ENCODE measurements around the gene SMTNL2. TPM values are rescaled to one million over a fixed set of nuclear protein-coding genes. Genes with fewer than 3 reads are reported as not detected.
A peak's percentile ranks its signal among the peaks of the same experiment; 100 is the strongest.
"Not testable (repeated sequence)": the region's sequence is repeated elsewhere in the genome, so short reads cannot be mapped to it uniquely, and the experiment has no call there.

The SMTNL2 gene
- total RNA-seq, 1 donor from 2014 or later = 40.4 TPM

DNA sequence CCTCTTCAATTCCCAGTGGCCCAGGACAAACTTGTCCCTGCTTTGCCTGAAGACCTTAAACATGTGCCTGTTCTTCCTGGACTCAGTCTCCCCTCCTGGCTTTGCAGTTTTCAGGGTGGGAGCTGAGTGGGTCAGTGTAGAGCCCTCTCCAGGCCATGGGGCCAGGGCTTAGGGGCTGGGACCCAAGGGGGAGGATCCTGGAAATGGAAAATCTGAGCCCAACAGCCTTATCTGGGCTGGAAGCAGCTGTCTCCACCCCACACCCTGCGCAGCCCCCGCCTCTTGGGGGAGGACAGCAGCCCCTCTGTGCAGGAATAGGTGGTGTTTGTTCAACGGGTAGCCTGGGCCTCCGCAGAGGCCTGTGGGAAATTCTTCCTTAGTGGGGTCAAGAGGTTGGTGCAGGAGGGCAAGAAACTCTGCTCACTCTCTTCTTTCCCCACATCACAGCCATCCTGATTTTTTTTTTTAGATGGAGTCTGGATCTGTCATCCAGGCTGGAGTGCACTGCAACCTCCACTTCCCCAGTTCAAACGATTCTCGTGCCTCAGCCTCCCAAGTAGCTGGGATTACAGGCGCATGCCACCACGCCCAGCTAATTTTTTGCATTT, 6.8 kb upstream of the SMTNL2 start:
- intact Hi-C loops (cut with DNase I) = no loop called here
- no peak for DNase-seq
- no peak for ATAC-seq (ENCODE audit: poor library complexity)

GRCh38 chr17:4578349-4578748, 6.0 kb upstream of the SMTNL2 start:
- ATAC-seq (ENCODE audit: poor library complexity); intact Hi-C loops (cut with DNase I); DNase-seq: not testable (repeated sequence)

GRCh38 chr17:4579678-4580077, 4.7 kb upstream of the SMTNL2 start:
- no peak for ATAC-seq (ENCODE audit: poor library complexity)
- intact Hi-C loops (cut with DNase I) = no loop called here
- no peak for DNase-seq

GRCh38 chr17:4580291-4580690, 4.0 kb upstream of the SMTNL2 start:
- intact Hi-C loops (cut with DNase I) = no loop called here
- DNase-seq (no peak), ATAC-seq (ENCODE audit: poor library complexity) (no peak)

DNA sequence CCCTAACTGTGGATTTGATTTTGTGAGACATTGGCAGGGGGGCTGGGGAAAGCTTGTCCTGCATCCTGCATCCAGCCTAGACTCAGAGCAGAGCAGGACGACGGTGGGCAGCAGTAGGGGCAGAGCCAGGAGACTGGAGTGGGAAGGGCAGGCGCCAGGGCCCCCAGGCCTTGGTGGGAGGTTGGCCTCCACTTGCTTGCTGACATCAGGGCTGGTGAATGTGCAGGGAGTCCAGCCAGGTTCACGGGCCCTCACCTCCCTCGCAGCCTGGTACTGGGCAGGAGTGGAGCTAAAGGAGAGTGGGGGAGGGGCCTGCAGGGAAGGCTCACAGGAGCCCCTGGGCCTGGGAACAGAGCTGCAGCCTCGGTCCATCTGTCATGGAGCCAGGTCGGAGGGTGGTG, 2.2 kb upstream of the SMTNL2 start:
- intact Hi-C loops (cut with DNase I) = no loop called here
- DNase-seq (no peak), ATAC-seq (ENCODE audit: poor library complexity) (no peak)

DNA sequence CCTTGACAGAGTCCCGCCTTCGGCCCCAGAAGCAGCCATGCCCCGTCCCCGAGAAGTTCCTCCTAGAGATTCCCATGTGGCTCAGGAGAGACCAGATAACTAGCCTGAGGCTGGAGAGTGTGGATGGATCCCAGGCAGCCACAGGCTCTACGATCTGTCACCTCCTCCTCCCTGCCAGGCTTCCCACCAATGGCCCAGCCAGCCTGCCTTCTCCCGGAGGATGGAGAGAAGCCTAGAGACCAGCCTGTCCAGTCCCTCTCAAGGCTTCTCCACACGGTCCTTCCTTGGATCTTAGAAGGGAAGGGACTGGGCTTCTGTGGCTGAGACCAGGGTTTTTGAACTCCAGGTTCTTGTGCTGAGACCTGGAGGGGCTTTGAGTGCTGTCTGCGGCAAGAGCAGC, 1.6 kb upstream of the SMTNL2 start:
- no peak for DNase-seq
- intact Hi-C loops (cut with DNase I) = no loop called here
- no peak for ATAC-seq (ENCODE audit: poor library complexity)

- intact Hi-C loops (cut with DNase I) = no loop called here
- ATAC-seq (ENCODE audit: poor library complexity) (no peak), DNase-seq (no peak)
Observed at GRCh38 chr17:4583206-4583605, 1.1 kb upstream of the SMTNL2 start.

DNA sequence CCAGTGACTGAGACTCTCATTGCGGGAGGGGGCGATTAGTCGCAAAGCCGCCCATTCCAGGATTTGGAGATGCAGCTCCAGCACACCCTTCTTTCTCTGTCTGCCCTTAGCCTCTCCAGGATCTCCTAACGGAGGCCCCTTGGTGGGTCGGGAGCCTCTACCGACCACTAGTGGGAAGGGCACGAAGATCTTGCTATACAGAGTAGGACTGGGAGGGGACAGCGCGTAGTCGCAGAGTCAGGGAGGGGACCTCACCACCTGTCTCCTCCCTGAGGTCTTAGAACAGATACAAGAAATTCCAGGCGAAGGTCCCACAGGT, 588 bp upstream of the SMTNL2 start:
- peak; percentile 71 for ATAC-seq (ENCODE audit: poor library complexity)
- intact Hi-C loops (cut with DNase I) = no loop called here
- DNase-seq = no peak

DNA sequence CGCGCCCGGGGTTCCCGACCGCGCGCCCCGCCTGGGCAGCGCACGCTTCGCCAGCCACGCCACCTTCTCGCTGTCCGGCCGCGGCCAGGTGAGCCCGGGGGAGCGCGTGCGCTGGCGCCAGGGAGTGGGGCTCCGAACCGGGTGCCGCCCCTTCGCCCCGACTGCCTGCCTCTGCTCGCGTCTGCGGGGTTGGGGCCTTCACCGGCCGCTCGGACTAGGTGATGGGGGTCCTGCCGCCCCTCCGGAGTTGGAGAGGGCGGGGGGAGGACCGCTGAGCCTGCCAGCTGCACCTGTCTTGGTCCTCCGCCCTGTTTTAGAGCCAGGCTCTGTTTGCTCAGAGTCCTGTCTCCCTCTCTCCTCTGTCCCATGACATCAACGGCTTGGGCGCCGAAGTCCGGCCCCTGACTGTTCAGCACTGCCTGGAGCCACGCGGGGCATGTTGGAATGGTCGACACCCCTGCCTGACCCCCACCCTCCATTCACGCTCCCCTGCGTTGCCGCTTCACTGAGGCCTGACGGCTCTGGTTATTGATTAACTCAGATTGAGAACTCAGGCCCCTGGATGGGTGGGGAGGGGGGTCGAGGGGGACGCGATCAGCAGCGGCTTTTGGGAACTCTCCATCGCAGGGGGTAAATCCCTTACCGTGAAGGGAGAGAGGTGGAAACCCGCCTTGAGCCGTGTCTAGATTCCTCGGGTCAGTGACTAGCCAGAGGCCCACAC, 748 bp downstream of the SMTNL2 start:
- ATAC-seq (ENCODE audit: poor library complexity) (no peak), DNase-seq (no peak)
- intact Hi-C loops (cut with DNase I) = no loop called here

GRCh38 chr17:4585638-4585994, 1.3 kb downstream of the SMTNL2 start:
- intact Hi-C loops (cut with DNase I) = no loop called here
- no peak for DNase-seq

DNA sequence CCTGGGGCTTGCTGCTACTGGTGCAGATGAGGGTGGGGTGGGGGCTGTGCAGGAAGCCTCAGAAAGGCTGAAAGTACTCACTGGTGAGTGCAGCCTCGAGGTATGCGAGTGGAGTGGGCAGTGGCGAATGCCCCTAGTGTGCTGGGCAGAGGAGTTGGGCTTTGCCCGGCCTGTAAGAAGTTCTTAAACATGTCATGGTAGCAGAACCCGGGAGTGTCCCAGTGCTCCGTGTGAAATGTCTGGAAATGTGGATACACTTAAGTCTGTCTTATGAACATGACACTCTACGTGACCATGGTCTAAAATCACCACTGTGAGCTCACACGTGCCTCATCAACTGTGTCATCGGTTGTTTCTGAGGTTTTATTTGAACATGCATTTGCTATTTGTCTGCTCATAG, 1.7 kb downstream of the SMTNL2 start:
- ATAC-seq (ENCODE audit: poor library complexity) (no peak), DNase-seq (no peak)
- intact Hi-C loops (cut with DNase I) = no loop called here

More at GRCh38 chr17:4585638-4585994, 1.3 kb downstream of the SMTNL2 start:
- no peak for ATAC-seq (ENCODE audit: poor library complexity)

DNA sequence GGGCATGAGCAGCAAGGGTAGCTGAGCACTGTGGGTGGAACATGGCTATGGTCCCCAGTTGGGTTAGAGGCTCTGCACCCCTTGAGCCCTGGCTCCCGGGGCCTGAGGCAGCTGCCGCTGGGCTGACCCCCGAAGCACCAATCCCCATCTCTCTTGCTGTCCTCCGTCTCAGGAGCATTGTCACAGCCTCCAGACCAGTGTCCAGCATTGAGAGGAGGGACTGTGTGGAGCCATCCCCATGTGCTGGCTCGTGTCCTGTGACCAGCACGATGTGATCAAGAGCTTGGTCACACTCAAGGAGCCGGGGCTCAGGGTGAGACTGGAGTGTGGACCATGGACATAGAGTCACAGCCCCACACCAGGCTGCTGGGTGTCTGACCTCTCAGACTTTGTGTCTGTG, 2.9 kb downstream of the SMTNL2 start:
- no peak for DNase-seq
- intact Hi-C loops (cut with DNase I) = no loop called here
- ATAC-seq (ENCODE audit: poor library complexity) = no peak

DNA sequence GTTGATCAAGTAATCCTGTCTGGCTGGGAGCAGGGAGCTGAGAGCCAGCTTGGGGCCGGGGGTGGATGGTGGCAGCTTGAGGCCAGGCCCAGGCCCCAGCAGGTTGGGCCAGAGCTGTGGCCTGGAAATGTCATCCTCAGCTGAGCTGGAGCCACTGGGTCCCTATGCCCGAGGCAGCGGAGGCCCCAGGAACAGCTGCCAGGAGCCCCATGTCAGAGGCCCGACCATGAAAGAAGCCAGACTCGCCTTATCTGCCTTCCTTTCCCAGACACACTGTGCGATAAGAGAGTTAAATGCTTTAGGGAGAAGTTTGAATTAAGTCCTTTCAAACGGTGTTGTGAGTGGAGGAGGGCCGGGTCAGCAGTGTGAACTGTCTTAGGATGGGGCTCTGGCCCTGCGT, 3.5 kb downstream of the SMTNL2 start:
- ATAC-seq (ENCODE audit: poor library complexity) (peak; percentile 50), DNase-seq (peak; percentile 69)
- intact Hi-C loops (cut with DNase I) = no loop called here

- ATAC-seq (ENCODE audit: poor library complexity) = no peak
Observed at GRCh38 chr17:4588391-4588790, 4.1 kb downstream of the SMTNL2 start.

DNA sequence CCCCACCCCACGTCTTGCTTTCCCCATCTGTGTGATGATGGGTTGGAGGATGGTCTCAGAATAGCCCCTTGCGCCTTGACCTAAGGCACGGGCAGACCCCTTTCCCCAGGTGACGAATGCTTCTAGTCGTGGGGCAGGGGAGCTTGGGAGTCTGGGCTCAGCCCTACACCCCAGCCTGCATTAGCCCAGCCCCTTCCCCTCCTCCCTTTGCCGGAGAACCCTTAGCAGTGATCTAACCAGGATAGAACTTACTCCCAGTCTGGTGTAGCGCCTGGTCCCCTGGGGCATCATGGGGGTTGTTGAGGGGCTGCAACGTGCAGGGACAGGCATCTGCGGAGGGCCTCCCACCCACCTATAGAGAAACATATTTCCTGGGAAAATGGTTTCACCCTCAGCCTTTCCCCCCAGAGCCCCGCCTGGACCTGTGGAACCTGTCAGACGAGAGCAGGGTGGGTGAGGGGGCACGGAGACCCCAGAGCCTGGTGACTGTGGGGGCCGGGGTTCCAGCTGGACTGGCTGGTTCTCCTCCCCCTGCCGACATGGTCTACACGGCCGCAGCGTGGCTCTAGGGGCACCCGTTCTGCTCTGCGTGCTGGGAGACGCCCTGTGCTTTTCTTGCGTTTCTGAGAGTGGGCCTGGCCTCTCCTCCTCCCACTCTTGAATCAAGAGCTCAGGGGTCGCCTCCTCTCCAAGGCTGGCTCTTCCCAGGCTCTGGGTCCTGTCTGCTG, 4.7 kb downstream of the SMTNL2 start:
- ATAC-seq (ENCODE audit: poor library complexity) (no peak), DNase-seq (peak; percentile 37)
- intact Hi-C loops (cut with DNase I) = no loop called here

More at GRCh38 chr17:4588391-4588790, 4.1 kb downstream of the SMTNL2 start:
- DNase-seq = peak; percentile 68
- intact Hi-C loops (cut with DNase I) = no loop called here

DNA sequence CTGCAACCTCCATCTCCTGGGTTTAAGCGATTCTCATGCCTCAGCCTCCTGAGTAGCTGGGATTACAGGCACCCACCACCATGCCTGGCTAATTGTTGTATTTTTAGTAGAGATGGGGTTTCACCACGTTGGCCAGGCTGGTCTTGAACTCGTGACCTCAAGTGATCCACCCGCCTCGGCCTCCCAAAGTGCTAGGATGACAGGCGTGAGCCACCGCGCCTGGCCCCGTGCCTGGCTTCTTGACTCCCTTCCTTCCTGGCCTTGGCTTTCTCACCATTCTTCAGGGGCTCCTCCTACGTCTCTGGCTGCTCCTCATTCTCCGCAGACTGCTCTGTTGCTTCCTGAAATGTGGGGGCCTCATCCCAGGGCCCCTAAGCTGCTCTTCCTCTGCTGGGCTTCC, 5.7 kb downstream of the SMTNL2 start:
- peak; percentile 44 for DNase-seq
- ATAC-seq (ENCODE audit: poor library complexity); intact Hi-C loops (cut with DNase I): not testable (repeated sequence)

- intact Hi-C loops (cut with DNase I) = no loop called here
- ATAC-seq (ENCODE audit: poor library complexity) (no peak), DNase-seq (peak; percentile 39)
Observed at GRCh38 chr17:4590981-4591453, 6.7 kb downstream of the SMTNL2 start.

DNA sequence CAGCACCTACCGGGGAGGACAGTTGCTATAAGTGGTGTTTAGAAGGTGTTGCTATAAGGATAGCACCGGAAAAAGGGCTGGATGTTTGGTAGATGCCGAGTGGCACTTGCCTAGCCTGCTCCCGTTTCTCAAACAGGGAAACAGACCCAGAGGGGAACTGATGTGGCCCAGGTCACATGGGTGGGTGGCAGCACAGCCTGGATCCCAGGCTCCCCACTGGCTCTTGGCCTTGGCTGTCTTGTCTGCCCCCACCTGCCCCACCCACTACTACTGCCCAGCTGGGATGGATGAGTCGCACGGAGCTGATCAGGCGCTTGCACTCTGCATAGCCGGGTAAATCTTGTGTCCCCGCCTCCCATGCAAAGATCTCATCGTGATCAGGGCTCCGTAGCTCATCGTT, 7.2 kb downstream of the SMTNL2 start:
- intact Hi-C loops (cut with DNase I) = no loop called here
- peak; percentile 43 for DNase-seq
- no peak for ATAC-seq (ENCODE audit: poor library complexity)

- peak; percentile 20 for DNase-seq
- no peak for ATAC-seq (ENCODE audit: poor library complexity)
- intact Hi-C loops (cut with DNase I) = no loop called here
Observed at GRCh38 chr17:4592240-4593005, 8.1 kb downstream of the SMTNL2 start.
